Measurements from ENCODE around the gene RXRA.

The RXRA gene

DNA sequence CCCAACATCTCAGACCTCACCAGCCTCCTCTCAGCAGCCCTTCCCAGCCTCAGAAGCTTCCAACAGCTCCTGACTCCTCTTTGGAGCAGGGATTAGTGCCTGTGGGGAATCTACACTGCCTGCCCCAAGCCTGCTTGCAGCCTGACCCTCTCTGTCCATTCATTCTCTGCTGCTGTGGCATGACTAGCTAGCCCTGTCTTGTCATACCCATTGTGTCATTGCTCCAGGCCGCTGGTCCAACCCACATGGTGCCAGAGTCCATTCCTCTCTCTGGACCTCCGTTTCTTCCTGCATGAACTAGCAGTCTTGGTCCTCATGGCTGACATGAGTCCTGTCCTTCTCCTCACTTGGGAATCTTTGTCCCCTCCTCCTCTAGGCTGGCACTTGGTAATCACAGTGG lies 12.8 kb upstream of the RXRA start:
- DNase-seq (ENCODE audit: low spot score): no peak
- peaks cover 6% of the 10 kb centered on the region for H3K27me3 Mint-ChIP-seq (ENCODE audit: low read depth)
- no peak overlapping the region for H3K27ac Mint-ChIP-seq
- no peaks in the 10 kb centered on the region for H3K36me3 Mint-ChIP-seq (ENCODE audit: low read depth)
- no peak overlapping the region for H3K4me3 Mint-ChIP-seq
- no peaks in the 10 kb centered on the region for H3K4me1 Mint-ChIP-seq (ENCODE audit: low read depth)
- H3K9me3 Mint-ChIP-seq: peaks cover 4% of the 10 kb centered on the region

- H3K4me3 Mint-ChIP-seq: no peak overlapping the region
- no peaks in the 10 kb centered on the region for H3K4me1 Mint-ChIP-seq (ENCODE audit: low read depth)
- no peak for DNase-seq (ENCODE audit: low spot score)
- no peak overlapping the region for H3K27ac Mint-ChIP-seq
- H3K36me3 Mint-ChIP-seq (ENCODE audit: low read depth): no peaks in the 10 kb centered on the region
- peaks cover 4% of the 10 kb centered on the region for H3K9me3 Mint-ChIP-seq
- peaks cover 6% of the 10 kb centered on the region for H3K27me3 Mint-ChIP-seq (ENCODE audit: low read depth)
These were observed 12.0 kb upstream of the RXRA start for GRCh38 chr9:134314039-134314949.

- no peak overlapping the region for H3K4me3 Mint-ChIP-seq
- peaks cover 6% of the 10 kb centered on the region for H3K27me3 Mint-ChIP-seq (ENCODE audit: low read depth)
- peaks cover 4% of the 10 kb centered on the region for H3K9me3 Mint-ChIP-seq
- no peaks in the 10 kb centered on the region for H3K4me1 Mint-ChIP-seq (ENCODE audit: low read depth)
- no peak for DNase-seq (ENCODE audit: low spot score)
- H3K27ac Mint-ChIP-seq: no peak overlapping the region
- H3K36me3 Mint-ChIP-seq (ENCODE audit: low read depth): no peaks in the 10 kb centered on the region
These were observed 11.1 kb upstream of the RXRA start for GRCh38 chr9:134314950-134315715.

- H3K9me3 Mint-ChIP-seq: peaks cover 4% of the 10 kb centered on the region
- DNase-seq (ENCODE audit: low spot score): no peak
- peaks cover 6% of the 10 kb centered on the region for H3K27me3 Mint-ChIP-seq (ENCODE audit: low read depth)
- H3K36me3 Mint-ChIP-seq (ENCODE audit: low read depth): no peaks in the 10 kb centered on the region
- no peaks in the 10 kb centered on the region for H3K4me1 Mint-ChIP-seq (ENCODE audit: low read depth)
- H3K4me3 Mint-ChIP-seq: no peak overlapping the region
- no peak overlapping the region for H3K27ac Mint-ChIP-seq
These were observed 10.4 kb upstream of the RXRA start for GRCh38 chr9:134315716-134316448.

- no peak for DNase-seq (ENCODE audit: low spot score)
- no peak overlapping the region for H3K4me3 Mint-ChIP-seq
- no peaks in the 10 kb centered on the region for H3K36me3 Mint-ChIP-seq (ENCODE audit: low read depth)
- H3K27me3 Mint-ChIP-seq (ENCODE audit: low read depth): peaks cover 6% of the 10 kb centered on the region
- H3K27ac Mint-ChIP-seq: no peak overlapping the region
- no peaks in the 10 kb centered on the region for H3K4me1 Mint-ChIP-seq (ENCODE audit: low read depth)
- H3K9me3 Mint-ChIP-seq: peaks cover 3% of the 10 kb centered on the region
These were observed 9.7 kb upstream of the RXRA start for GRCh38 chr9:134316449-134317160.

- no peak overlapping the region for H3K27ac Mint-ChIP-seq
- no peaks in the 10 kb centered on the region for H3K36me3 Mint-ChIP-seq (ENCODE audit: low read depth)
- H3K9me3 Mint-ChIP-seq: no peaks in the 10 kb centered on the region
- peaks cover 4% of the 10 kb centered on the region for H3K27me3 Mint-ChIP-seq (ENCODE audit: low read depth)
- no peak for DNase-seq (ENCODE audit: low spot score)
- H3K4me3 Mint-ChIP-seq: no peak overlapping the region
- H3K4me1 Mint-ChIP-seq (ENCODE audit: low read depth): no peaks in the 10 kb centered on the region
These were observed 8.9 kb upstream of the RXRA start for GRCh38 chr9:134317400-134317789.

GRCh38 chr9:134317790-134318414 lies 8.4 kb upstream of the RXRA start:
- H3K9me3 Mint-ChIP-seq: no peaks in the 10 kb centered on the region
- H3K4me3 Mint-ChIP-seq: no peak overlapping the region
- H3K36me3 Mint-ChIP-seq (ENCODE audit: low read depth): no peaks in the 10 kb centered on the region
- no peak for DNase-seq (ENCODE audit: low spot score)
- H3K27me3 Mint-ChIP-seq (ENCODE audit: low read depth): peaks cover 3% of the 10 kb centered on the region
- no peak overlapping the region for H3K27ac Mint-ChIP-seq
- no peaks in the 10 kb centered on the region for H3K4me1 Mint-ChIP-seq (ENCODE audit: low read depth)

DNA sequence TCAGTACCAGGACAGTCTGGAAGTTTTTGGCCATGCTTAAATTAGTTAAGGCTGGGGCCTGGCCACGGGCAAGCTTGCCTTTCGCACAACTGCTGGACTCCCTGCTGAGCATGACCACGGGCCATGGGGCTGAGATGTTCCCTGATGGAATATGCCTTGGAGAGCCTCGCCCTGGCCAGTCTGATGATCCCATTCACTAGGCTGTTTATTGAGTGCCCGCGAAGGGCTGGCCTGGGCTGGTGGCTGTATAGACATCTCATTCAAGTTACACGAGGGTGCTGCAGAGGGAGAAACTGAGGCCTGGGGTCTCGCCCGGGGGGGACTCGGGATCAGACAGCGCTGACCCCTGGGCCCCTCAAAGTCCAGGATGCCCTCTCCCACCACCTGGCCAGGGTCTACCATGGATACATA lies 7.8 kb upstream of the RXRA start:
- Mint-ChIP-seq H3K9me3 (no peaks in the 10 kb centered on the region), H3K4me3 (no peak overlapping the region), H3K27ac (no peak overlapping the region), H3K27me3 (ENCODE audit: low read depth) (peaks cover 1% of the 10 kb centered on the region), H3K36me3 (ENCODE audit: low read depth) (no peaks in the 10 kb centered on the region), H3K4me1 (ENCODE audit: low read depth) (no peaks in the 10 kb centered on the region)
- no peak for DNase-seq (ENCODE audit: low spot score)

- Mint-ChIP-seq H3K27ac (no peak overlapping the region), H3K4me1 (ENCODE audit: low read depth) (no peaks in the 10 kb centered on the region), H3K4me3 (no peak overlapping the region), H3K9me3 (no peaks in the 10 kb centered on the region), H3K27me3 (ENCODE audit: low read depth) (peaks cover 5% of the 10 kb centered on the region), H3K36me3 (ENCODE audit: low read depth) (no peaks in the 10 kb centered on the region)
- DNase-seq (ENCODE audit: low spot score): no peak
These were observed 7.3 kb upstream of the RXRA start for GRCh38 chr9:134318941-134319305.

DNA sequence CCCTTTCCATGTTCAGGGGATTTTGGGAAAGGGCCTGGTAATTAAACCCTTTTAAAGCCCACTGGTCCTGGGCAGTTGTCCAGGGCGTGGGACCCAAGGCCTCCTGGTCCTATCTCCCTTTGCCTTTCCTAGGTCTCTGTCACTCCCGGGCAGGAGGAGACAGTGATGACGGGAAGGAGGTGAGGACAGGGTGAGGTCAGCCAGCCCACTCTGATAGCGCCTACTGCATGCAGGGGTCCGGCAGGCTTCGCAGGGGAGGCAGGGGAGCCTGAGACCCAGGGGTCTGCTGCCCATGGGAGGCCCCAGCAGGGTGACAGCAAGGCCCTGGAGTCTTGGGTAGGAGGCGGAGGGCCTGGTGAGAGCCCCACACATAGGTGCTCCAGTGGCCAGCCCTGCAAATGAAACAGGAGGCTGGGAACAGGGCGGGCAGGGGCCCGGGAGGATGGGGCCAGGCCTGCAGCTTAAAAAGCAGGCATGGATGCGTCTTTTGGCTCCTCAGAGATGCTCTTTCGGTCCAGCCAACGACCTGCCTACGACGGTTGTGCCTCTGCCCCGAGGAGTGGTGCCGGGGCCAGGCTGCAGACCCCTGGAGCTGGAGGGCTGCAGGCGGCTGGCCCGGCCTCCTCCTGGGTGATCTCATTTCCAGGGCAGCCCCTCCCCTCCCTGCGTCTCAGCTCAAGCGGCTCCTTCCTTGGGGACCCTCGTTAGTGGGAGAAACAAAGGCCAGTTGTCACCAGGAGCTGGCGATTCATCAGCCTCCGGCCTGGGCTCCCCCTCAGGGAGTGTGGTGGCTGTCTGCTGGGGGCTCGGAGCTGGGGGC lies 6.7 kb upstream of the RXRA start:
- Mint-ChIP-seq H3K27ac (no peak overlapping the region), H3K4me3 (no peak overlapping the region), H3K27me3 (ENCODE audit: low read depth) (peaks cover 11% of the 10 kb centered on the region), H3K9me3 (no peaks in the 10 kb centered on the region), H3K36me3 (ENCODE audit: low read depth) (no peaks in the 10 kb centered on the region), H3K4me1 (ENCODE audit: low read depth) (peaks cover under 1% of the 10 kb centered on the region)
- no peak for DNase-seq (ENCODE audit: low spot score)

DNA sequence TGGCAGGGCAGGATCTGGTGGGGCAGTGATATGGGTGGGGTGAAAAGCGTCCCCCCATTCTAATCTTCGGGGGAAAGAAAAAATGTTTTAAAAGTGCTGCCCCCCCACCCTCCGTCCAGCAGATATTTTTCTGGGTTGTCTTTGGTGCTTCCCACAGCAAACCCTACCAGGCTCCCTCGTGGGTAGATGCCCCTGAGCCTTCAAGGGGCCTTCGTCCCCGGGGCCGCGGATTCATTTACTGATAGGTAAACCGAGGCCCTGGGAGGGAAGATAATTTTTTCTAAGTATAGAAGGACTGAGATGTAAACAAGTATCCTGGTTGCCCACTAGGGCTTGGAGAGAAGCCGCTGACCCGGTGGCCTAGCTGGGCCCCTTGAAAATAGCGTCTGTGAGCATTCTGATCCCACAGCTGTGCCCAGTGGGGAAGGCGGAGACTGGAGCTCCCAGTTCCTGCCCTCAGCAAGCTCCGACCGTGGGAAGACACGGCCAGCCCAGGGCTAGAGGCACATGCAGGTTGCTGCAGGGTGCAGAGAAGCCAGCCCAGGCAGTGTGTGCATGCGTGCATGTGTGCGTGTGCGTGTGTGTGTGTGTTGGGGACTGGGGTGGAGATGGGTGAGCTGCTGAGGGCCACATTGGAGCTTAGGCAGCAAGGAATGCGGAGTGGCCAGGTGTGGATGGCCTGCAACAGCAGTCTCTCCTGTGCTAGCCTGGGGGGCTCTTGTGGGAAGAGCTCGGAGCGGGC lies 6.0 kb upstream of the RXRA start:
- H3K27me3 Mint-ChIP-seq (ENCODE audit: low read depth): peaks cover 14% of the 10 kb centered on the region
- H3K36me3 Mint-ChIP-seq (ENCODE audit: low read depth): no peaks in the 10 kb centered on the region
- H3K4me1 Mint-ChIP-seq (ENCODE audit: low read depth): peaks cover 2% of the 10 kb centered on the region
- no peaks in the 10 kb centered on the region for H3K9me3 Mint-ChIP-seq
- no peak overlapping the region for H3K4me3 Mint-ChIP-seq
- no peak for DNase-seq (ENCODE audit: low spot score)
- no peak overlapping the region for H3K27ac Mint-ChIP-seq

- no peak for DNase-seq (ENCODE audit: low spot score)
- H3K4me3 Mint-ChIP-seq: no peak overlapping the region
- H3K27me3 Mint-ChIP-seq (ENCODE audit: low read depth): peaks cover 16% of the 10 kb centered on the region
- H3K9me3 Mint-ChIP-seq: no peaks in the 10 kb centered on the region
- H3K27ac Mint-ChIP-seq: no peak overlapping the region
- H3K36me3 Mint-ChIP-seq (ENCODE audit: low read depth): no peaks in the 10 kb centered on the region
- peaks cover 2% of the 10 kb centered on the region for H3K4me1 Mint-ChIP-seq (ENCODE audit: low read depth)
These were observed 5.3 kb upstream of the RXRA start for GRCh38 chr9:134320868-134321471.

Measured in T-helper 2 cell treated with Interferon-gamma antibody and Interleukin-4, amounts not matched to agents 5 μg/mL and 100 μg/mL, for 36 hours (primary cell).